Activated CD4-positive, alpha-beta T cell treated with anti-CD3 and anti-CD28 coated beads for 1 hour (primary cell): ENCODE data around the gene CYP21A2.
"Not testable (repeated sequence)": the region's sequence is repeated elsewhere in the genome, so short reads cannot be mapped to it uniquely, and the experiment has no call there.

Experiments
- DNase-seq: peaks from one replicate; pipeline ENCODE4 v3.0.0-alpha.2; 2020

CYP21A2 gene

GRCh38 chr6:32037598-32038524 lies at the start of gene CYP21A2:
TSS of gene CYP21A2 (plus strand) at chr6:32038415. CDS start at chr6:32038423, 8 bp downstream.
- DNase-seq = not testable (repeated sequence)

GRCh38 chr6:31989363-31989762 lies 48.9 kb upstream of the CYP21A2 start:
- DNase-seq = not testable (repeated sequence)

DNA sequence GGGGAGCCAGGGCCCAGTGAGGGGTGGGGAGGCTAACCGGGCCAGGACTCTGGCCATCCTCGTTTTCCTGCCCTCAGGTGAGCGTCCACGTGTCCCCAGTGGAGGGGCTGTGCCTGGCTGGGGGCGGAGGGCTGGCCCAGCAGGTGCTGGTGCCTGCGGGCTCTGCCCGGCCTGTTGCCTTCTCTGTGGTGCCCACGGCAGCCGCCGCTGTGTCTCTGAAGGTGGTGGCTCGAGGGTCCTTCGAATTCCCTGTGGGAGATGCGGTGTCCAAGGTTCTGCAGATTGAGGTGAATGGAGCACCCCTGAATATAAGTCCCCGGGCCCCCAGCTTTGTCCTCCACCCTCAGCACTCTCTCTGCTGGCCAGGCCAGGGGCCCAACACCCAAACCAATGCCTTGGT lies 43.8 kb upstream of the CYP21A2 start:
- DNase-seq = not testable (repeated sequence)

- DNase-seq = not testable (repeated sequence)
Measured at GRCh38 chr6:31996385-31996784, 41.8 kb upstream of the CYP21A2 start.

DNA sequence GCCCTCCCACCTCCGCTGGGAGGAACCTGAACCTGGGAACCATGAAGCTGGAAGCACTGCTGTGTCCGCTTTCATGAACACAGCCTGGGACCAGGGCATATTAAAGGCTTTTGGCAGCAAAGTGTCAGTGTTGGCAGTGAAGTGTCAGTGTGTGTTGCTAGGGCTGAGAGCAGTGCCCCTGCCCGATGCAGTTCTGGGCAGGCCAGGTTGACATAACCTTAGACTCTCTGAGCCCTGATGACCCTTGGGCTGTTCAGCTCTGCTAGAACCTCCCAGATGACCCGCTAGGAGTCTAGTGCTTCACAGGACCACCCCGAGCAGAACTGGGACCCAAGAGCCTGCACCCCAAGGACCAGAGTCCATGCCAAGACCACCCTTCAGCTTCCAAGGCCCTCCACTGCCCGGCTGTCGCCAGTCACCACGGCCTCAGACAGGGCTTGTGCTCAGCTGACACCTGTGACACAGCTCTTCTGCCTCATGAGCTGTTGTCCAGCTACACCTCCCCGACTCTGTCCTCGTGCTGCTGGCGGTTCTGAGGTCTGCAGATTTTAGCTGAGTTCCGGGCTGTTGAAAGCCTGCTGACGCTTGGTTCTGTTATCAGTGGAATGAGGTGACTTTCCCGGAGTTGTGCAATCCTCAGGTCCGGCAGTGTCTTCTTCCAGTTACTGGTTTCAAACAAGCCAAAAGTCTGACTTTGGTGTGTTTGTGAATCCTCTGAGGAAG lies 35.5 kb upstream of the CYP21A2 start:
- not testable (repeated sequence) for DNase-seq

GRCh38 chr6:32003301-32003700 lies 34.9 kb upstream of the CYP21A2 start:
- not testable (repeated sequence) for DNase-seq

DNA sequence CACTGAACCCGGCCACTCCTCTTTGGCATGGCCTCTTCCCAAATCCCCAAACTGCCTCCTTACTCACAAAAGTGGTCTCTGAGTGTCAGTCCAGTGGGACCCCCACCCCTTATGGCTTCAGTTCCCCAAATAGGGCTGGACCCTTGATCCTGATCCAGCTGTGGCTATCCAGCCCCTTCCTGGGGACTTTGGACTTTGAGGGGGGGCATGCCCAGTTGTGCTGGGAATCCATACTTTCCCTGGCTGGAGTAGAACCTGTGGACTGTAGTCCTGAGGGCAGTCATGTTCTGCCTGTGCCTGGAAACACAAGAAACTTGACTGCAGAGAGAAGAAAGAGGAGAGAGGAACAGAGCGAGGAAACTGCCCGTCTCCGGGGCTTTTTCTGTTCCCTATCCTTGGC lies 33.8 kb upstream of the CYP21A2 start:
- not testable (repeated sequence) for DNase-seq

DNA sequence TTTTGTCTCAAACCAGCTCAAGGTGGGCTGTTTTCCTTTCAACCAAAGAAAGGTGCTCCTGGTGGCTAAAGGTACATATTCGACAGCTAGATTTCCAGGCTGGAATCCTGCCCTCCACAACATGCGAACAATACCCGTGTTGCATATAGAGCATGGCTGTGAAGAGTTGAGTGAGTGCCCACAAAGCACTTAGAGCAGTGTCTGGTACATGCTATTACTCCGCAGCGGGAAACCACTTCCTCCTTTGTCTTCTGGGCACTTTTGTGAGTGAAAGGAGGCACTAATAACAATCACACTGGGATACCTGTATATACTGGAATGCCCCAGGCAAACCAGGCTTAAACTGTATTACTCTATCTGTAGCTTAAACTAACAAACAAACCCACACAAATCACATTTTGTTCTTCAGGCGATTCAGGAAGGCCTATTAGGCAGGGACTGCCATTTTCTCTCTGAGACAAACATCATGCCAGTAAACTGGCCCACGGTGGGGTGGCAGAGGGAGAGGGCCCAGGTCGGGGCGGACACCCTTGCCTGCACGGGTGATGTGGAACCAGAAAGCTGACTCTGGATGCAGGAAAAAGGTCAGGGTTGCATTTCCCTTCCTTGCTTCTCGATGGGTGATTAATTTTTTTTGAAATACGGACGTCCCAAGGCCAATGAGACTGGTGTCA lies 33.2 kb upstream of the CYP21A2 start:
- not testable (repeated sequence) for DNase-seq

DNA sequence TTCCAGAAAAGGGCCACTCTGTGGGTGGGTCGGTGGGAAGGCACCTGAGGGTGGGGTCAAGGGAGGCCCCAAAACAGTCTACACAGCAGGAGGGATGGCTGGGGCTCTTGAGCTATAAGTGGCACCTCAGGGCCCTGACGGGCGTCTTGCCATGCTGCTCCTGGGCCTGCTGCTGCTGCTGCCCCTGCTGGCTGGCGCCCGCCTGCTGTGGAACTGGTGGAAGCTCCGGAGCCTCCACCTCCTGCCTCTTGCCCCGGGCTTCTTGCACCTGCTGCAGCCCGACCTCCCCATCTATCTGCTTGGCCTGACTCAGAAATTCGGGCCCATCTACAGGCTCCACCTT lies 32.7 kb upstream of the CYP21A2 start:
- not testable (repeated sequence) for DNase-seq

- not testable (repeated sequence) for DNase-seq
Measured at GRCh38 chr6:32005991-32006529, 32.2 kb upstream of the CYP21A2 start.

GRCh38 chr6:32007086-32007485 lies 31.1 kb upstream of the CYP21A2 start:
- not testable (repeated sequence) for DNase-seq

GRCh38 chr6:32008037-32008436 lies 30.2 kb upstream of the CYP21A2 start:
- DNase-seq = not testable (repeated sequence)

DNA sequence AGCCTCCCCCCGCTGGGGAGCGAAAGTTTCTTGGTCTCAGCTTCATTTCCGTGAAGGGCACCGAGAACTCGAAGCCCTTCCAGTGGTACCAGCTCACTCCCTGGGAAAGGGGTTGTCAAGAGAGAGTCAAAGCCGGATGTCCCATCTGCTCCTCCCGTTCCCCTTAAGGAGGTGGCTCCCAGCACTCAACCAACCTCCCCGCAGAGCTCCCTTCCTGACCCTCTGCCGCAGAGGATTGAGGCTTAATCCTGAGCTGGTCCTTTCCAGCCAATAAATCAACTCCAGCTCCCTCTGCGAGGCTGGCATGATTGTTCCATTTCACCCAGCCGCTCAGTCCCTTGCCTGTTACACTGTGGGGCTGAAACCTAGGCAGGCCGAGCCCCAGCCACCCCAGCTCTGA lies 29.6 kb upstream of the CYP21A2 start:
- DNase-seq = not testable (repeated sequence)

DNA sequence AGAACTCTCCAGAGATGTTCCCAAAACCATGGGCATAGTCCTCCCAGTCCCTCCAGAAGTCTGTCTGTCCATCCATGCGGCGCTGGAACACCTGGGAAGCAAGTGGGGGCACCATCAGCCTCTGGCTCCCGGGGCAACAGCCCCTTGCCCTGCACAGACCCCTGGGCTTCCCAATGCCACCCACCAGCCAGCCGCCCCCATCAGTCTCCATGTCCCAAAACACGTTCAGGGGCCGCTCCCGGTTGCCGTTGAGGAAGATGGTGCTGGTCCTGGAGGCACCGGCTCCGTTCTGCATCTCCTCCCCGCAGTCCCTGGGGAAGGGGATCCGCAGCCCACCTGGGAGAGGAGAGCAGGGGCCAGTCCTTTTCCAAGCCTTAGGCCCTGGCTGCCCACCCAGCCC lies 28.7 kb upstream of the CYP21A2 start:
- not testable (repeated sequence) for DNase-seq

- not testable (repeated sequence) for DNase-seq
Measured at GRCh38 chr6:32010856-32011530, 27.2 kb upstream of the CYP21A2 start.

- DNase-seq = not testable (repeated sequence)
Measured at GRCh38 chr6:32012941-32013617, 25.1 kb upstream of the CYP21A2 start.

DNA sequence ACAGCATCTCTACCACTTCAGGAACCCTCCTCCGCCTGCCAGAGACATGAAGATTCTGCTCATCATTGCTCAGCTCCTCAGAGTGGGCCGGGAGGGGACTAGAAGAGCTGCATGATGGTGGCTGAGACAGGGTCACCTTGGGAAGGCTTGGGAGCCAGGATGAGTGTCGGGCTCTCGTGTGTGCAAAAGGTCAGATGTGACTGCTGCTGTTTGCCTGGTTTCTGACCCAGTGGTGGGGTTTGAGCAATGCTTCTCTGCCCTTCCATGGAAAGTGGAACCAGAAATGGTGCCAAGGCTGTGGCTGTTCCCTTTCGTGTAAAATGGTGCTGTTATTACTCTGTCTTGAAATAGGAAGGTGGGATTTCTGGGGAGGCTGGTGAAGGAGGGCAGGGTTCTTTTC lies 24.5 kb upstream of the CYP21A2 start:
- DNase-seq = not testable (repeated sequence)

GRCh38 chr6:32014547-32014946 lies 23.7 kb upstream of the CYP21A2 start, which contains the start of gene C4B:
TSS of gene C4B (plus strand) at chr6:32014795. CDS start at chr6:32014846, 51 bp downstream.
- DNase-seq = not testable (repeated sequence)

- not testable (repeated sequence) for DNase-seq
Measured at GRCh38 chr6:32022100-32022499, 16.1 kb upstream of the CYP21A2 start.

DNA sequence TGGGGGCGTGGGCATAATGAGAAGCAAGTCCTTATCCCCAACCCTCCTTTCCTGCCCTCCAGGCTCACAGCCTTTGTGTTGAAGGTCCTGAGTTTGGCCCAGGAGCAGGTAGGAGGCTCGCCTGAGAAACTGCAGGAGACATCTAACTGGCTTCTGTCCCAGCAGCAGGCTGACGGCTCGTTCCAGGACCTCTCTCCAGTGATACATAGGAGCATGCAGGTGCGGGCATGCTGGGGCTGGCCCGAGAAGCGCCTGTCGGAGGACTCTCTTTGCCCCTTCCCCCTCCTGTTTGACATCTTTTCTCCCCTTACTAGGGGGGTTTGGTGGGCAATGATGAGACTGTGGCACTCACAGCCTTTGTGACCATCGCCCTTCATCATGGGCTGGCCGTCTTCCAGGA lies 9.6 kb upstream of the CYP21A2 start:
- not testable (repeated sequence) for DNase-seq

DNA sequence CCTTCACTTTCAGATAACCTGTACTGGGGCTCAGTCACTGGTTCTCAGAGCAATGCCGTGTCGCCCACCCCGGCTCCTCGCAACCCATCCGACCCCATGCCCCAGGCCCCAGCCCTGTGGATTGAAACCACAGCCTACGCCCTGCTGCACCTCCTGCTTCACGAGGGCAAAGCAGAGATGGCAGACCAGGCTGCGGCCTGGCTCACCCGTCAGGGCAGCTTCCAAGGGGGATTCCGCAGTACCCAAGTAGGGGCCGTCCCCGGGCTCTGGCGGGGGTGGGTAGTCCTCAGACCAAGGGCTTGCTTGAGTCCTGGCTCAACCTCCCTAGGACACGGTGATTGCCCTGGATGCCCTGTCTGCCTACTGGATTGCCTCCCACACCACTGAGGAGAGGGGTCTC lies 8.7 kb upstream of the CYP21A2 start:
- not testable (repeated sequence) for DNase-seq
